SK-N-DZ (cell line): ENCODE measurements around the gene ZNF350. TPM values are rescaled to one million over a fixed set of nuclear protein-coding genes. Genes with fewer than 3 reads are reported as not detected.
"Not testable (repeated sequence)": the region's sequence is repeated elsewhere in the genome, so short reads cannot be mapped to it uniquely, and the experiment has no call there.

Experiments used
- DNase-seq: peaks from one replicate; pipeline ENCODE4 v3.0.0-alpha.2; 2015; ENCODE audit warnings: low spot score
- polyA plus RNA-seq, 2 experiments: library from polyadenylated mRNA; depleted of rRNA; stranded (reverse); fragments of >200 nt; gene quantifications; 2 replicates each; pipeline ENCODE4 v1.2.3, GENCODE V29; 2014

Gene ZNF350
- 2.4 and 6.7 TPM in 2 replicates for polyA plus RNA-seq (2014; cell fraction: cytosol; rRNA removed)
- polyA plus RNA-seq (2014; cell fraction: nucleus; rRNA removed): 2.7 and 6.4 TPM in 2 replicates

- DNase-seq: peak; percentile 88
These were observed at the start of gene ZNF350 for GRCh38 chr19:51986309-51987291. TSS of gene ZNF350 (minus strand) at chr19:51986840. CDS start at chr19:51974360, 12,480 bp downstream.

GRCh38 chr19:52034051-52034728, 47.5 kb upstream of the ZNF350 start:
- DNase-seq: no peak

- no peak for DNase-seq
These were observed 42.1 kb upstream of the ZNF350 start for GRCh38 chr19:52028780-52029123.

GRCh38 chr19:52028027-52028779, 41.6 kb upstream of the ZNF350 start, which contains the start of gene ZNF614:
TSS of gene ZNF614 (minus strand) at chr19:52028379. CDS start at chr19:52025745, 2,634 bp downstream.
- DNase-seq: peak; percentile 71

GRCh38 chr19:52026255-52026990, 39.8 kb upstream of the ZNF350 start:
- not testable (repeated sequence) for DNase-seq

GRCh38 chr19:52024478-52024877, 37.8 kb upstream of the ZNF350 start:
- not testable (repeated sequence) for DNase-seq

- no peak for DNase-seq
These were observed 35.6 kb upstream of the ZNF350 start for GRCh38 chr19:52022193-52022592.

- no peak for DNase-seq
These were observed 33.9 kb upstream of the ZNF350 start for GRCh38 chr19:52020506-52020905.

- no peak for DNase-seq
These were observed 24.0 kb upstream of the ZNF350 start for GRCh38 chr19:52010674-52011073.

- peak; percentile 75 for DNase-seq
These were observed 21.3 kb upstream of the ZNF350 start, which contains the start of gene ZNF615 for GRCh38 chr19:52007806-52008557. TSS of gene ZNF615 (minus strand) at chr19:52008211. CDS start at chr19:52003711, 4,500 bp downstream.

- peak; percentile 16 for DNase-seq
These were observed 20.8 kb upstream of the ZNF350 start for GRCh38 chr19:52007451-52007805.

GRCh38 chr19:51994048-51994644, 7.5 kb upstream of the ZNF350 start:
- no peak for DNase-seq

GRCh38 chr19:51993422-51993821, 6.8 kb upstream of the ZNF350 start:
- no peak for DNase-seq

- no peak for DNase-seq
These were observed 3.3 kb downstream of the ZNF350 start for GRCh38 chr19:51983361-51983760.

GRCh38 chr19:51980926-51981325, 5.7 kb downstream of the ZNF350 start:
- DNase-seq: not testable (repeated sequence)

- no peak for DNase-seq
These were observed 6.4 kb downstream of the ZNF350 start for GRCh38 chr19:51980116-51980736.

- DNase-seq: no peak
These were observed 7.8 kb downstream of the ZNF350 start for GRCh38 chr19:51978882-51979281.

- no peak for DNase-seq
These were observed 9.3 kb downstream of the ZNF350 start for GRCh38 chr19:51977346-51977745.

GRCh38 chr19:51976852-51977251, 9.8 kb downstream of the ZNF350 start:
- no peak for DNase-seq
